HepG2 (cell line): ENCODE data around the gene LRPPRC. TPM values are rescaled to one million over a fixed set of nuclear protein-coding genes. Genes with fewer than 3 reads are reported as not detected.

ENCODE experiments used
- CCAR2 ChIP-seq: fragments of 200-400 bp; formaldehyde crosslinking; optimal IDR thresholded peaks from 2 replicates; pipeline ENCODE3; 2018; ENCODE audit warnings: low read depth, mild to moderate bottlenecking, low read length, moderate library complexity
- FOSL1 ChIP-seq: sonication (generic); formaldehyde crosslinking; IDR thresholded peaks from 2 replicates; pipeline ENCODE4 v1.9.0; 2021; ENCODE audit warnings: missing genetic modification reagents, borderline replicate concordance
- JUND ChIP-seq: sonication (generic); formaldehyde crosslinking; IDR thresholded peaks from 2 replicates; pipeline ENCODE4 v1.8.0; 2022; ENCODE audit warnings: mild to moderate bottlenecking, missing genetic modification reagents
- KDM5A ChIP-seq: fragments of 200-600 bp; sonication (generic); IDR thresholded peaks from 2 replicates; pipeline ENCODE4 v1.7.0; 2018; ENCODE audit warnings: antibody characterized with exemption, mild to moderate bottlenecking, low read length, borderline replicate concordance
- MEIS1 ChIP-seq: sonication (generic); formaldehyde crosslinking; IDR thresholded peaks from 2 replicates; pipeline ENCODE4 v1.9.0; 2021; ENCODE audit warnings: mild to moderate bottlenecking, missing genetic modification reagents, moderate library complexity, borderline replicate concordance
- POLR2G ChIP-seq: fragments of 200-400 bp; formaldehyde crosslinking; IDR thresholded peaks from 2 replicates; pipeline ENCODE4 v1.6.1; 2018; ENCODE audit warnings: mild to moderate bottlenecking, low read depth, low read length, moderate library complexity
- TFAP4 ChIP-seq: sonication (generic); IDR thresholded peaks from 2 replicates; pipeline ENCODE4 v1.6.1; 2016; ENCODE audit warnings: low read depth, borderline replicate concordance
- ZKSCAN5 ChIP-seq: sonication (generic); formaldehyde crosslinking; IDR thresholded peaks from 2 replicates; pipeline ENCODE4 v1.5.1; 2020; ENCODE audit warnings: mild to moderate bottlenecking, missing genetic modification reagents
- ZNF468 ChIP-seq: sonication (generic); formaldehyde crosslinking; IDR thresholded peaks from 2 replicates; pipeline ENCODE4 v1.8.0; 2022; ENCODE audit warnings: mild to moderate bottlenecking, moderate library complexity, missing genetic modification reagents
- ZNF556 ChIP-seq: sonication (generic); formaldehyde crosslinking; IDR thresholded peaks from 2 replicates; pipeline ENCODE4 v1.4.0; 2020; ENCODE audit warnings: mild to moderate bottlenecking, missing genetic modification reagents, borderline replicate concordance
- ZNF652 ChIP-seq: IDR thresholded peaks from 2 replicates; pipeline ENCODE4 v1.6.1; 2016; ENCODE audit warnings: low read depth, borderline replicate concordance
- polyA plus RNA-seq, 8 experiments: library from polyadenylated mRNA; depleted of rRNA in 3 of 8; stranded (reverse) in 7 of 8; unstranded in 1 of 8; fragments of >200 nt; fragmentation: Illumina TruSeq in 4 of 8; extraction: Trizol in 4 of 8; gene quantifications; 2 replicates each; pipeline versions ENCODE4 v1.2.1 to v1.2.3, GENCODE V29; 2011 to 2016; ENCODE audit warnings: low read depth in 4 of 8, missing spikeins in 1 of 8, mixed read lengths in 1 of 8; ENCODE audit not compliant: insufficient read depth in 1 of 8
- total RNA-seq, 5 experiments: library from RNA; depleted of rRNA; stranded (reverse); fragments of >200 nt; fragmentation: Illumina TruSeq; extraction: Trizol; gene quantifications; 2 replicates each; pipeline ENCODE4 v1.2.3, GENCODE V29; 2016; ENCODE audit warnings: low read depth in 1 of 5
- TF ChIP-seq, protein P1 (sequence below): sonication (generic); formaldehyde crosslinking; conservative IDR thresholded peaks from 2 replicates; pipeline ENCODE4 v1.8.0; 2022; ENCODE audit warnings: low read depth, missing genetic modification reagents
- TF ChIP-seq, protein P2 (sequence below): sonication (generic); formaldehyde crosslinking; IDR thresholded peaks from 2 replicates; pipeline ENCODE4 v1.9.0; 2021; ENCODE audit warnings: missing genetic modification reagents, borderline replicate concordance

Gene LRPPRC
- total and polyA plus RNA-seq, 2 of the 13 experiments (the other 11 are each of a cell fraction or from before 2014, with no cell fraction given) = 117 to 167 TPM

- TF ChIP-seq, protein P1, sequence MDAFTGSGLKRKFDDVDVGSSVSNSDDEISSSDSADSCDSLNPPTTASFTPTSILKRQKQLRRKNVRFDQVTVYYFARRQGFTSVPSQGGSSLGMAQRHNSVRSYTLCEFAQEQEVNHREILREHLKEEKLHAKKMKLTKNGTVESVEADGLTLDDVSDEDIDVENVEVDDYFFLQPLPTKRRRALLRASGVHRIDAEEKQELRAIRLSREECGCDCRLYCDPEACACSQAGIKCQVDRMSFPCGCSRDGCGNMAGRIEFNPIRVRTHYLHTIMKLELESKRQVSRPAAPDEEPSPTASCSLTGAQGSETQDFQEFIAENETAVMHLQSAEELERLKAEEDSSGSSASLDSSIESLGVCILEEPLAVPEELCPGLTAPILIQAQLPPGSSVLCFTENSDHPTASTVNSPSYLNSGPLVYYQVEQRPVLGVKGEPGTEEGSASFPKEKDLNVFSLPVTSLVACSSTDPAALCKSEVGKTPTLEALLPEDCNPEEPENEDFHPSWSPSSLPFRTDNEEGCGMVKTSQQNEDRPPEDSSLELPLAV (CRISPR knock-in tag) = no peak
- TF ChIP-seq ZNF556 (CRISPR knock-in tag) (no peak), MEIS1 (CRISPR knock-in tag) (peak; percentile 55; the same call in 1 of the 2 replicates), FOSL1 (CRISPR knock-in tag) (no peak), CCAR2 (no peak), TFAP4 (no peak), ZNF468 (CRISPR knock-in tag) (no peak), JUND (no peak), POLR2G (no peak), ZNF652 (CRISPR knock-in tag) (no peak), ZKSCAN5 (CRISPR knock-in tag) (no peak), KDM5A (no peak)
- TF ChIP-seq, protein P2, sequence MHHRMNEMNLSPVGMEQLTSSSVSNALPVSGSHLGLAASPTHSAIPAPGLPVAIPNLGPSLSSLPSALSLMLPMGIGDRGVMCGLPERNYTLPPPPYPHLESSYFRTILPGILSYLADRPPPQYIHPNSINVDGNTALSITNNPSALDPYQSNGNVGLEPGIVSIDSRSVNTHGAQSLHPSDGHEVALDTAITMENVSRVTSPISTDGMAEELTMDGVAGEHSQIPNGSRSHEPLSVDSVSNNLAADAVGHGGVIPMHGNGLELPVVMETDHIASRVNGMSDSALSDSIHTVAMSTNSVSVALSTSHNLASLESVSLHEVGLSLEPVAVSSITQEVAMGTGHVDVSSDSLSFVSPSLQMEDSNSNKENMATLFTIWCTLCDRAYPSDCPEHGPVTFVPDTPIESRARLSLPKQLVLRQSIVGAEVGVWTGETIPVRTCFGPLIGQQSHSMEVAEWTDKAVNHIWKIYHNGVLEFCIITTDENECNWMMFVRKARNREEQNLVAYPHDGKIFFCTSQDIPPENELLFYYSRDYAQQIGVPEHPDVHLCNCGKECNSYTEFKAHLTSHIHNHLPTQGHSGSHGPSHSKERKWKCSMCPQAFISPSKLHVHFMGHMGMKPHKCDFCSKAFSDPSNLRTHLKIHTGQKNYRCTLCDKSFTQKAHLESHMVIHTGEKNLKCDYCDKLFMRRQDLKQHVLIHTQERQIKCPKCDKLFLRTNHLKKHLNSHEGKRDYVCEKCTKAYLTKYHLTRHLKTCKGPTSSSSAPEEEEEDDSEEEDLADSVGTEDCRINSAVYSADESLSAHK (CRISPR knock-in tag) = no peak
Measured at GRCh38 chr2:44044281-44044720, 48.5 kb upstream of the LRPPRC start (continued).
